Stimulated activated CD8-positive, alpha-beta memory T cell treated with anti-CD3 and anti-CD28 coated beads, Interleukin-4, amount 100 ng/mL, for 48 hours (primary cell): ENCODE measurements around the gene FAM234A.
"Not testable (repeated sequence)": the region's sequence is repeated elsewhere in the genome, so short reads cannot be mapped to it uniquely, and the experiment has no call there.

Experiments used
- DNase-seq: peaks from one replicate; pipeline ENCODE4 v3.0.0-alpha.2; 2020

The FAM234A gene

GRCh38 chr16:230949-231348 lies 3.7 kb upstream of the FAM234A start:
- DNase-seq: no peak

GRCh38 chr16:239948-240277 lies 5.3 kb downstream of the FAM234A start:
- no peak for DNase-seq

- DNase-seq: no peak
Observed at GRCh38 chr16:240559-240958, 5.9 kb downstream of the FAM234A start.

GRCh38 chr16:242281-242680 lies 7.7 kb downstream of the FAM234A start:
- no peak for DNase-seq

GRCh38 chr16:243348-243747 lies 8.7 kb downstream of the FAM234A start:
- no peak for DNase-seq

GRCh38 chr16:245105-245504 lies 10.5 kb downstream of the FAM234A start:
- DNase-seq: no peak

- no peak for DNase-seq
Observed at GRCh38 chr16:247027-247426, 12.4 kb downstream of the FAM234A start.

- DNase-seq: no peak
Observed at GRCh38 chr16:249431-249830, 14.8 kb downstream of the FAM234A start.

GRCh38 chr16:252366-253337 lies 18.0 kb downstream of the FAM234A start:
- DNase-seq: peak; percentile 50

- no peak for DNase-seq
Observed at GRCh38 chr16:253833-254232, 19.2 kb downstream of the FAM234A start.

GRCh38 chr16:254461-254860 lies 19.8 kb downstream of the FAM234A start:
- no peak for DNase-seq

- DNase-seq: no peak
Observed at GRCh38 chr16:255183-255582, 20.6 kb downstream of the FAM234A start.

- DNase-seq: not testable (repeated sequence)
Observed at GRCh38 chr16:258091-258490, 23.5 kb downstream of the FAM234A start.

- DNase-seq: no peak
Observed at GRCh38 chr16:259226-259625, 24.6 kb downstream of the FAM234A start.

- no peak for DNase-seq
Observed at GRCh38 chr16:259814-260253, 25.2 kb downstream of the FAM234A start.

GRCh38 chr16:260326-260725 lies 25.7 kb downstream of the FAM234A start:
- no peak for DNase-seq

GRCh38 chr16:261031-261691 lies 26.5 kb downstream of the FAM234A start:
- DNase-seq: no peak

- no peak for DNase-seq
Observed at GRCh38 chr16:262121-262745, 27.6 kb downstream of the FAM234A start.

- DNase-seq: no peak
Observed at GRCh38 chr16:263182-263774, 28.7 kb downstream of the FAM234A start.

- no peak for DNase-seq
Observed at GRCh38 chr16:263944-264343, 29.3 kb downstream of the FAM234A start.

- DNase-seq: no peak
Observed at GRCh38 chr16:264440-264951, 29.9 kb downstream of the FAM234A start.

- DNase-seq: no peak
Observed at GRCh38 chr16:265002-265529, 30.4 kb downstream of the FAM234A start.

- DNase-seq: no peak
Observed at GRCh38 chr16:265711-266110, 31.1 kb downstream of the FAM234A start.
